Tibial nerve (tissue), 4 donors: ENCODE measurements around the gene CCP110. TPM values are rescaled to one million over a fixed set of nuclear protein-coding genes. Genes with fewer than 3 reads are reported as not detected.

Experiments used
- DNase-seq, 2 donors: peaks; one replicate each; pipeline ENCODE4 v3.0.0-alpha.2; 2019; ENCODE audit warnings: low spot score in 2 of 2
- H3K27ac ChIP-seq, 4 donors: fragments of 200-600 bp; sonication (generic) in 3 of 4; one replicate each; pipeline ENCODE4 v1.5.1; 2017 to 2019; ENCODE audit warnings: mild to moderate bottlenecking in 1 of 4
- H3K27me3 ChIP-seq, 2 donors: fragments of 200-600 bp; sonication (generic) in 1 of 2; one replicate each; pipeline versions ENCODE4 v1.5.1 to v1.6.0; 2017 to 2019
- H3K36me3 ChIP-seq, 3 donors: fragments of 200-600 bp; sonication (generic); one replicate each; pipeline ENCODE4 v1.5.1; 2018 to 2019
- H3K4me1 ChIP-seq, 4 donors: fragments of 200-600 bp; sonication (generic) in 3 of 4; one replicate each; pipeline ENCODE4 v1.5.1; 2017 to 2019
- H3K4me3 ChIP-seq, 4 donors: fragments of 200-600 bp; sonication (generic) in 3 of 4; one replicate each; pipeline ENCODE4 v1.5.1; 2017 to 2019; ENCODE audit warnings: mild to moderate bottlenecking in 1 of 4, moderate library complexity in 1 of 4
- H3K9me3 ChIP-seq, 4 donors: fragments of 200-600 bp; sonication (generic) in 3 of 4; one replicate each; pipeline ENCODE4 v1.5.1; 2017 to 2019
- CTCF ChIP-seq, 5 experiments: fragments of 200-600 bp in 3 of 5; fragments of 450-650 bp in 2 of 5; sonication (generic) in 3 of 5; IDR thresholded peaks; one replicate each; pipeline ENCODE4 v1.5.1; 2016 to 2019; ENCODE audit warnings: antibody characterized with exemption in 5 of 5, mild to moderate bottlenecking in 3 of 5, moderate library complexity in 2 of 5
- EP300 ChIP-seq, 2 donors: sonication (generic); formaldehyde crosslinking; IDR thresholded peaks; one replicate each; pipeline ENCODE4 v1.6.1; 2017; ENCODE audit warnings: antibody characterized with exemption in 2 of 2, mild to moderate bottlenecking in 1 of 2
- POLR2A ChIP-seq, 2 donors: fragments of 450-650 bp; IDR thresholded peaks; one replicate each; pipeline ENCODE4 v1.6.1; 2017; ENCODE audit warnings: antibody characterized with exemption in 2 of 2, mild to moderate bottlenecking in 2 of 2, moderate library complexity in 2 of 2
- WGBS, 2 donors: methylation state at CpG; one replicate each; pipeline ENCODE4 v1.1.5; 2018; 5-methylcytosine and 5-hydroxymethylcytosine counted together
- total RNA-seq, 4 donors: library from RNA; depleted of rRNA; stranded (reverse); fragments of >200 nt; gene quantifications; one replicate each; pipeline ENCODE4 v1.1.0, GENCODE V29; 2016

CCP110 gene
- total RNA-seq, 4 donors from 2014 or later, result 24.9 to 33.9 (median 27.2) TPM

- H3K4me1 ChIP-seq, result peaks cover 0 to 40% (median 16%) of the 10 kb centered on the region in 4 donors
- 73 to 88% methylated on average over 2 of the region's 2 CpGs for WGBS, 2 donors
- no peak for DNase-seq
- H3K27ac ChIP-seq, result peak overlapping the region in 2 of 4 donors; percentile 23 to 86
- H3K36me3 ChIP-seq, result peaks cover 0 to 23% (median 0%) of the 10 kb centered on the region in 3 donors
- H3K9me3 ChIP-seq, result no peaks in the 10 kb centered on the region
- peak overlapping the region in 3 of 4 donors; percentile 73 to 92 (median 79) for H3K4me3 ChIP-seq
- no peaks in the 10 kb centered on the region for H3K27me3 ChIP-seq
- TF ChIP-seq EP300 (IDR thresholded peaks at IDR 0.05), result no peak
- no peak for TF ChIP-seq CTCF (IDR thresholded peaks at IDR 0.05)
- TF ChIP-seq POLR2A (IDR thresholded peaks at IDR 0.05), result no peak
Observed at GRCh38 chr16:19525385-19525723, 1.6 kb downstream of the CCP110 start.

GRCh38 chr16:19527161-19527560 lies 3.4 kb downstream of the CCP110 start:
- Histone ChIP-seq H3K9me3 (no peaks in the 10 kb centered on the region), H3K4me3 (no peak overlapping the region), H3K27ac (no peak overlapping the region), H3K4me1 (peaks cover 0 to 32% (median 9%) of the 10 kb centered on the region in 4 donors), H3K36me3 (peaks cover 0 to 29% (median 0%) of the 10 kb centered on the region in 3 donors), H3K27me3 (no peaks in the 10 kb centered on the region)
- TF ChIP-seq EP300 (IDR thresholded peaks at IDR 0.05), result no peak
- 92 to 93% methylated on average over 1 of the region's 1 CpG for WGBS, 2 donors
- no peak for DNase-seq

- Histone ChIP-seq H3K4me1 (peaks cover 0 to 25% (median 5%) of the 10 kb centered on the region in 4 donors), H3K4me3 (no peak overlapping the region), H3K27me3 (no peaks in the 10 kb centered on the region), H3K9me3 (no peaks in the 10 kb centered on the region), H3K27ac (no peak overlapping the region), H3K36me3 (peaks cover 0 to 35% (median 0%) of the 10 kb centered on the region in 3 donors)
- WGBS, 2 donors, result 94 to 97% methylated on average over 3 of the region's 3 CpGs
- TF ChIP-seq CTCF (IDR thresholded peaks at IDR 0.05) (no peak), EP300 (IDR thresholded peaks at IDR 0.05) (no peak)
- no peak for DNase-seq
Observed at GRCh38 chr16:19528666-19529065, 4.9 kb downstream of the CCP110 start.

- Histone ChIP-seq H3K9me3 (no peaks in the 10 kb centered on the region), H3K27ac (peak overlapping the region in 2 of 4 donors; percentile 67 to 69), H3K4me1 (peaks cover 0 to 6% (median 0%) of the 10 kb centered on the region in 4 donors), H3K27me3 (no peaks in the 10 kb centered on the region), H3K36me3 (peaks cover 0 to 66% (median 0%) of the 10 kb centered on the region in 3 donors), H3K4me3 (no peak overlapping the region)
- 48 to 53% methylated on average over 1 of the region's 1 CpG for WGBS, 2 donors
- DNase-seq, result no peak
- TF ChIP-seq POLR2A (IDR thresholded peaks at IDR 0.05) (no peak), CTCF (IDR thresholded peaks at IDR 0.05) (no peak), EP300 (IDR thresholded peaks at IDR 0.05) (no peak)
Observed at GRCh38 chr16:19532601-19533000, 8.9 kb downstream of the CCP110 start.

- 95 to 96% methylated on average over 6 of the region's 6 CpGs for WGBS, 2 donors
- Histone ChIP-seq H3K36me3 (peaks cover 0 to 77% (median 3%) of the 10 kb centered on the region in 3 donors), H3K27ac (no peak overlapping the region), H3K4me3 (no peak overlapping the region), H3K9me3 (no peaks in the 10 kb centered on the region), H3K4me1 (no peaks in the 10 kb centered on the region), H3K27me3 (no peaks in the 10 kb centered on the region)
- no peak for DNase-seq
- TF ChIP-seq POLR2A (IDR thresholded peaks at IDR 0.05), result no peak
- no peak for TF ChIP-seq EP300 (IDR thresholded peaks at IDR 0.05)
- no peak for TF ChIP-seq CTCF (IDR thresholded peaks at IDR 0.05)
Observed at GRCh38 chr16:19540241-19540970, 16.7 kb downstream of the CCP110 start.
